Body of pancreas (tissue), 4 donors: ENCODE results near the gene HSPA5.

Experiments
- POLR2A ChIP-seq, 3 donors: fragments of 450-650 bp; IDR thresholded peaks; one replicate each; pipeline ENCODE4 v1.6.1; 2016; ENCODE audit warnings: antibody characterized with exemption in 3 of 3, mild to moderate bottlenecking in 2 of 3
- TF ChIP-seq, protein P1 (sequence below), 7 experiments: fragments of 450-650 bp in 4 of 7; fragments of 200-600 bp in 3 of 7; sonication (generic) in 3 of 7; IDR thresholded peaks; one replicate each; pipeline ENCODE4 v1.5.1; 2016 to 2019; ENCODE audit warnings: antibody characterized with exemption in 7 of 7

DNA sequence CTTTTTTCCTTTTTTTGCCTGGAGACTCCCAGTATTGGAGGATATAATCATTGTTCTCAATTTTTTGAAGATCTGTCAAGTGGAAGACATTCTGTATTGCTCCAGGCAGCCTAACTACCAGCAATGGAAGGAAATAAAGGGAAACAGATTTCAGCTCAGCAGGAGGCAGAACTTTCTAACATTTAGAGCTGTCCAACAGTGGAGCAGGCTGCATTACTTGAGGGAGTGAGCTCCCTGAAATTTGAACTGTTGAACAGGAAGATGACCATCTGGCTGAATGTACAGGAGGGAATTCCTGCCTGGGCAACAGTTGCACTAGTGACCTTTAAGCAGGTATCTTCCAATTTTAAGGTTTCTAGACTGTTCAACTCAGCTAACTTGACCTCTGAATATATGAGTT is 19.4 kb upstream of the HSPA5 start:
- TF ChIP-seq, protein P1, sequence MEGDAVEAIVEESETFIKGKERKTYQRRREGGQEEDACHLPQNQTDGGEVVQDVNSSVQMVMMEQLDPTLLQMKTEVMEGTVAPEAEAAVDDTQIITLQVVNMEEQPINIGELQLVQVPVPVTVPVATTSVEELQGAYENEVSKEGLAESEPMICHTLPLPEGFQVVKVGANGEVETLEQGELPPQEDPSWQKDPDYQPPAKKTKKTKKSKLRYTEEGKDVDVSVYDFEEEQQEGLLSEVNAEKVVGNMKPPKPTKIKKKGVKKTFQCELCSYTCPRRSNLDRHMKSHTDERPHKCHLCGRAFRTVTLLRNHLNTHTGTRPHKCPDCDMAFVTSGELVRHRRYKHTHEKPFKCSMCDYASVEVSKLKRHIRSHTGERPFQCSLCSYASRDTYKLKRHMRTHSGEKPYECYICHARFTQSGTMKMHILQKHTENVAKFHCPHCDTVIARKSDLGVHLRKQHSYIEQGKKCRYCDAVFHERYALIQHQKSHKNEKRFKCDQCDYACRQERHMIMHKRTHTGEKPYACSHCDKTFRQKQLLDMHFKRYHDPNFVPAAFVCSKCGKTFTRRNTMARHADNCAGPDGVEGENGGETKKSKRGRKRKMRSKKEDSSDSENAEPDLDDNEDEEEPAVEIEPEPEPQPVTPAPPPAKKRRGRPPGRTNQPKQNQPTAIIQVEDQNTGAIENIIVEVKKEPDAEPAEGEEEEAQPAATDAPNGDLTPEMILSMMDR (IDR thresholded peaks at IDR 0.05) = no peak
- TF ChIP-seq POLR2A (IDR thresholded peaks at IDR 0.05) = no peak
